Neural crest cell (in vitro differentiated cells): ENCODE data around the gene RPLP2. TPM values are rescaled to one million over a fixed set of nuclear protein-coding genes. Genes with fewer than 3 reads are reported as not detected.

Source experiments
- DNase-seq: peaks from one replicate; pipeline ENCODE4 v3.0.0; 2021; ENCODE audit warnings: low read depth, mixed read lengths, low spot score
- H3K27ac Mint-ChIP-seq: one replicate; pipeline ENCODE4 v1.8.0; 2021; ENCODE audit warnings: mild to moderate bottlenecking, mixed read lengths; ENCODE audit not compliant: unreplicated experiment
- H3K27me3 Mint-ChIP-seq: 2 replicates; pipeline ENCODE4 v1.8.0; 2021; ENCODE audit warnings: low read depth, mild to moderate bottlenecking, mixed read lengths
- H3K36me3 Mint-ChIP-seq: 2 replicates; pipeline ENCODE4 v1.8.0; 2021; ENCODE audit warnings: low read depth, mild to moderate bottlenecking, mixed read lengths
- H3K4me1 Mint-ChIP-seq: 2 replicates; pipeline ENCODE4 v1.8.0; 2021; ENCODE audit warnings: mixed read lengths
- H3K4me3 Mint-ChIP-seq: one replicate; pipeline ENCODE4 v1.8.0; 2021; ENCODE audit warnings: mild to moderate bottlenecking, mixed read lengths
- H3K9me3 Mint-ChIP-seq: 2 replicates; pipeline ENCODE4 v1.8.0; 2021; ENCODE audit warnings: mixed read lengths
- total RNA-seq: library from RNA; stranded (reverse); gene quantifications from 2 replicates; pipeline ENCODE4 v1.2.1, GENCODE V29; 2021
- TF ChIP-seq, protein P1 (sequence below): fragments of 200-600 bp; sonication (generic); conservative IDR thresholded peaks from 2 replicates; pipeline ENCODE4 v1.5.0; 2021; ENCODE audit warnings: antibody characterized with exemption, mild to moderate bottlenecking

The RPLP2 gene
- total RNA-seq, 1 donor from 2014 or later = 1,810 TPM

DNA sequence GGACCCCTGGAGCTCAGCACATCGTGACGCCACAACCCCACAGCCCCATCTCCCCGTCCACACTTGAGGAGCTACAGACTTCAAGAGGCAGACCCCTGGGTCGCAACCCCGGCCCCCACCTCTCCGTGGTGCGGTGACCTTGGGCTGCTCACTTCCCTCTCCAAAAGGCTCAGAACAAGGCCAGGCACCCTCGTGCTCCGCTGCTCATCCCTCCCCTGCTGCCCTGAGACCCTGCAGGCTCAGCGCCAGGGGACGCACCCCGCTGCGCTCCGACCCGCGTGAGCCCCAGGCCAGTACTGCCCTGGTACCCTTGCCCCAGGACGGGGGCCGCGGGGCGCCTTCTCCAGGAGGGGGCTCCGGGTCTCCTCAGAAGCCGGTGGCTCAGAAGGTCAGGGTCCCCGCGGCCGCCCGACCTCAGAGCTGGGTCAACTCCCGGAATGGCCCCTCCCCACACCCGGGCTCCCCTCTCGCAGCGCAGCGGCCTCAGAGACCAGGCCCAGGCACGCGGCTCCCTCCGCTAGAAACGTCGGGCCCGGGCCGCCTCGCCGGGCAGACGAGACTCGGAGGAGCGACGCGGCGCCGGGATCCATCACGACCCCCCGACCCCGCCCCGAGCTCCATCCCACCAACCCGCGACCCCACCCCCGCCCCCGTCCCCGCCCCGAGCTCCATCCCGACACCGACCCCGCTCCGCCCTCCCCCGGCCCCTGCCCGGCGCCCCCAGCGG is 33.0 kb upstream of the RPLP2 start:
- no peaks in the 10 kb centered on the region for H3K36me3 Mint-ChIP-seq
- peak; percentile 40 for DNase-seq
- peak overlapping the region; percentile 93 for H3K27ac Mint-ChIP-seq
- H3K4me3 Mint-ChIP-seq = peak overlapping the region; percentile 91
- TF ChIP-seq, protein P1, sequence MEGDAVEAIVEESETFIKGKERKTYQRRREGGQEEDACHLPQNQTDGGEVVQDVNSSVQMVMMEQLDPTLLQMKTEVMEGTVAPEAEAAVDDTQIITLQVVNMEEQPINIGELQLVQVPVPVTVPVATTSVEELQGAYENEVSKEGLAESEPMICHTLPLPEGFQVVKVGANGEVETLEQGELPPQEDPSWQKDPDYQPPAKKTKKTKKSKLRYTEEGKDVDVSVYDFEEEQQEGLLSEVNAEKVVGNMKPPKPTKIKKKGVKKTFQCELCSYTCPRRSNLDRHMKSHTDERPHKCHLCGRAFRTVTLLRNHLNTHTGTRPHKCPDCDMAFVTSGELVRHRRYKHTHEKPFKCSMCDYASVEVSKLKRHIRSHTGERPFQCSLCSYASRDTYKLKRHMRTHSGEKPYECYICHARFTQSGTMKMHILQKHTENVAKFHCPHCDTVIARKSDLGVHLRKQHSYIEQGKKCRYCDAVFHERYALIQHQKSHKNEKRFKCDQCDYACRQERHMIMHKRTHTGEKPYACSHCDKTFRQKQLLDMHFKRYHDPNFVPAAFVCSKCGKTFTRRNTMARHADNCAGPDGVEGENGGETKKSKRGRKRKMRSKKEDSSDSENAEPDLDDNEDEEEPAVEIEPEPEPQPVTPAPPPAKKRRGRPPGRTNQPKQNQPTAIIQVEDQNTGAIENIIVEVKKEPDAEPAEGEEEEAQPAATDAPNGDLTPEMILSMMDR = no peak
- H3K27me3 Mint-ChIP-seq = no peaks in the 10 kb centered on the region
- peaks cover 26% of the 10 kb centered on the region for H3K4me1 Mint-ChIP-seq
- no peaks in the 10 kb centered on the region for H3K9me3 Mint-ChIP-seq

DNA sequence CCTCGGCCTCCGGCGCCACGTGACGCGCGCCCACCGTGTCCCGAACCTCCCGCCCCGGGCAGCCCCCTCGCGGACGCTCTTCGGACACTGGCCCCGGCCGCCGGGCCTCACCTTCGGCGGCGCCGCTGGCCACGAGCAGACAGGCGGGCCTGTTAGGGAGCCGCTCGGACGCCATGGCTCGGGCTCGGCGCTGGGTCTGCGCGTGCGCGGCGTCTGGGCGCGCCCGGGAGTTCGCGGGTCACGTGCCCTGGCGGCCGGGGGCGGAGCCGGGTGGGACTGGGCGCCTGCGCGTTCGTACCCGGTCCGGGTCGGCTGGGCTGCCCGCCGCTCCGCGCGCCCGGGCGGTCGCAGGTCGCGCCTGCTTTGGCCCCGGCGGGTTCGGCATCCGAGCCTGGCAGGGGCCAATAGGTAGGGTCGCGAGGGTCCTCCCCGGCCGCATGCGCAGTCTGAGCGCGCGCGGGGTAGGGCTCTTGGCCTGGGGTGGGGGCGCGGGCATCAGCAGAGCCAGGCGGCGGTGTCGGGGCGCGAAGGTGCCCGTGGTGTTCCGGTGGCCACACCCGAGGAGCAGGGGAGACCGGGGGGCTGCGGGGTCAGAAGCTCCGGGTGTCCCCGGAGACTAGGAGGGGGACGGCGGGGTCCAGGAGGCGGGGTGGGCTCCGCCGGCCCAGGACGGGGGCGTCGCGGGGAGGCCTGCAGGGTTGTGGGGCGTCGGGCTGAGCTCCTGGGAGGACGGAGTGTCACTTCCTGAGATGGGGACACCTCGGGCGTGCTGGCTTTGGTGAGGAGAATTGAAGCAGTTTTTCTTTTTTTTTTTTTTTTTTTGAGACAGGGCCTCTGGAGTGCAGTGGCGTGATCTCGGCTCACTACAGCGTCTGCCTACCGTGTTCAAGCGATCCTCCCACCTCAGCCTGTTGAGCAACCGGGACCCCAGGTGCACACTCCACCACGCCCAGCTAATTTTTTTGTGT is 32.2 kb upstream of the RPLP2 start, which contains the start of gene GATD1:
Gene GATD1 (minus strand): TSS at position 200 of the 968 bp plus-strand sequence. CDS start 25 bp downstream, at position 175.
- peak within 1 kb of the TSS; percentile 91 for H3K4me3 Mint-ChIP-seq
- H3K4me1 Mint-ChIP-seq = peaks cover 26% of the 10 kb centered on the region
- DNase-seq = peak; percentile 94
- TF ChIP-seq, protein P1 = no peak
- H3K27ac Mint-ChIP-seq = peak within 1 kb of the TSS; percentile 93
- no peaks in the 10 kb centered on the region for H3K9me3 Mint-ChIP-seq
- no peaks in the 10 kb centered on the region for H3K36me3 Mint-ChIP-seq
- H3K27me3 Mint-ChIP-seq = no peaks in the 10 kb centered on the region

DNA sequence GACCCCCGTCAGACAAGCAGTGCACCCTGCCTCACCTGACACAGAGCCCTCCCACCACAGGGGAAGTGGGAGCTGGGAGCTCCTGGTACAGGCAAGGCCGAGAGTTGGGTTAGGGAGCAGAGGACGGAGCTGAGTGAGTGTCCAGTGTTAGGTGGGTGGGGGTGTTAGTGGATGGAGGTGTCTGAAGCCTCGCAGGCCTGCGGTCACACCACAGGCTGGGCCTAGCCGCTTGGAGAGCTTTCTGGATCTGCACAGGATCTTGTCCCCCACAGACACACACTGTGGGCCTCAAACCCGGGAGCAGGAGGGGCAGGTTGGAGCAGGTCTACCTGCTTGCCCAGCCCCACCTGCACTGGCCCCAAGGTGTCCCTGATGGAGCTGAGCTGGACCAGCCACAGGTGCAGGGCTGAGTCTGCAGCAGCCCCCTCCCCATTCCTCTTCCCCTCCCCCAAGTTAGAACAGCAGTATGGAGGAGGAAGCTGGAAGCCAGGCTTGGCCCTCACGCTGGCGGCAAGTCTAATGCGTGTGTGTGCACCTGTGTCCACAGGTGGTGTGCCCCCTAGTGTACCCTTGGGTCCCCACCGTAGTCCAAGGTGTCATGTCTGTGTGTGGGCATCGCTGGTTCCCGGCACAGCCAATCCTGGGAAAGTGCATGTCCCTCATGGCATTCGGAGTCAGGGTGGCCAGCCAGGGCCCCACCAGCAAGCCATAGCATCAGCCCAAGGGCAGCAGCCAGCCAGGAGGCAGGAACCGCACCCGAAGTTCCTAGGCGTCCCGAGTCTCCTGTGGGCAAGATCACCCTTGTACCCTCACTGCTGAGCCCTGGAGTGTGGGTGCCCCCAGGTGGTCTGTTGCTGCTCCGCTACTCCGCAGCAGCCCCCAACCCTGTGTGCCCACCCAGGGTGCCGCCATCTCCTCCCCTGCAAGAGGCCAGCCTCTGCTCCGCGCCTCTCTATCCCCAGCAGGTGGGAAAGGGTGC is 30.5 kb upstream of the RPLP2 start:
- TF ChIP-seq, protein P1 = no peak
- Mint-ChIP-seq H3K9me3 (no peaks in the 10 kb centered on the region), H3K27ac (no peak overlapping the region), H3K4me1 (peaks cover 29% of the 10 kb centered on the region), H3K27me3 (peaks cover 2% of the 10 kb centered on the region), H3K4me3 (peak overlapping the region; percentile 68), H3K36me3 (no peaks in the 10 kb centered on the region)
- DNase-seq = no peak

DNA sequence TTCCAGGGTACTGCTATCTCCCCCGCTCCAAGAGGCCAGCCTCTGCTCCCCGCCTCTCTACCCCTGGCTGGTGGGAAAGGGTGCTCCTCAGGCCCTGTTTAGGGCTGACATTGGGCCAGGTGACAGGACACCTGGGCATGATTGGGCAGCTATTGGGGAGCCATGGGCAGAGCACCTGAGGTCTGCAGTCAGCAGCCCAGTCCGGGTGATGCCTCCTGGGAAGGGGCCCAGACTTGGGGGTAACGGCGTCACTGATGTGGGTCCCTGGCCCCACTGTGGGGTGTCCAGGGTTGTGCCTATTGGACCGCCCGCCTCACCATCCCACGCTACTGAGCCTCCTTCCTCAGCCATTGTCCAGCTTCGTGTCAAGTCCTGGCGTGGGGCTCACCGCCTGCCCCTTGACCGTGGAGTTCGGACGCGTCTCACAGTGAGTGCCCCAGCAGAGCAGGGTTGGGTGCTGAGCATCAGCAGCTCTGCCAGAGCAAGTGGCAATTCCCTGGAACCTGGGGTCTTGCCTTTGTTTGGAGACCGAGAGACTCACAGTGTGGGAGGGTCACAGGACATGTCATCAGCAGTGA is 29.7 kb upstream of the RPLP2 start:
- H3K4me3 Mint-ChIP-seq = peak overlapping the region; percentile 83
- no peak overlapping the region for H3K27ac Mint-ChIP-seq
- H3K9me3 Mint-ChIP-seq = no peaks in the 10 kb centered on the region
- TF ChIP-seq, protein P1 = no peak
- DNase-seq = no peak
- H3K4me1 Mint-ChIP-seq = peaks cover 28% of the 10 kb centered on the region
- peaks cover 2% of the 10 kb centered on the region for H3K27me3 Mint-ChIP-seq
- H3K36me3 Mint-ChIP-seq = no peaks in the 10 kb centered on the region
